Neural cell (in vitro differentiated cells): ENCODE data around the gene CRYGA. TPM values are rescaled to one million over a fixed set of nuclear protein-coding genes. Genes with fewer than 3 reads are reported as not detected.
"Not testable (repeated sequence)": the region's sequence is repeated elsewhere in the genome, so short reads cannot be mapped to it uniquely, and the experiment has no call there.

Experiments used
- H2AFZ ChIP-seq: fragments of 200-600, 300-800 bp; sonication (generic), shearing (Covaris generic); 2 replicates; pipeline ENCODE4 v1.6.0; 2014; ENCODE audit warnings: low read depth, mild to moderate bottlenecking, antibody characterized with exemption, low read length, moderate library complexity
- H3F3A ChIP-seq: fragments of 200-600 bp; shearing (Covaris generic); 2 replicates; pipeline ENCODE4 v1.6.1; 2016; ENCODE audit warnings: mild to moderate bottlenecking, moderate library complexity, mixed read lengths, antibody characterized with exemption, low read length; ENCODE audit not compliant: insufficient read depth, poor library complexity, severe bottlenecking
- H3K27ac ChIP-seq: fragments of 200-600, 300-800 bp; sonication (generic), shearing (Covaris generic); 2 replicates; pipeline ENCODE4 v1.5.1; 2014; ENCODE audit warnings: mild to moderate bottlenecking, low read length, moderate library complexity
- H3K27me3 ChIP-seq: fragments of 300-800, 200-600 bp; sonication (generic), shearing (Covaris generic); 2 replicates; pipeline ENCODE4 v1.6.0; 2014; ENCODE audit warnings: mild to moderate bottlenecking, low read depth, low read length, moderate library complexity; ENCODE audit not compliant: insufficient read depth
- H3K36me3 ChIP-seq: fragments of 300-800, 200-600 bp; sonication (generic), shearing (Covaris generic); 2 replicates; pipeline ENCODE4 v1.5.1; 2014; ENCODE audit warnings: mild to moderate bottlenecking, antibody characterized with exemption, low read length, moderate library complexity; ENCODE audit not compliant: insufficient read depth
- H3K4me2 ChIP-seq: fragments of 300-800, 200-600 bp; sonication (generic), shearing (Covaris generic); 2 replicates; pipeline ENCODE4 v1.6.0; 2014; ENCODE audit warnings: mild to moderate bottlenecking, low read length
- H3K4me3 ChIP-seq: fragments of 300-800, 200-600 bp; sonication (generic), shearing (Covaris generic); 2 replicates; pipeline ENCODE4 v1.5.1; 2014; ENCODE audit warnings: mild to moderate bottlenecking, low read length, moderate library complexity
- H3K79me2 ChIP-seq: fragments of 200-600 bp; shearing (Covaris generic); replicated peaks from 2 replicates; pipeline ENCODE4 v1.6.0; 2014; ENCODE audit warnings: mild to moderate bottlenecking, low read length, moderate library complexity; ENCODE audit not compliant: insufficient read depth
- H3K9ac ChIP-seq: fragments of 300-800, 200-600 bp; sonication (generic), shearing (Covaris generic); 2 replicates; pipeline ENCODE4 v1.6.1; 2016; ENCODE audit warnings: mild to moderate bottlenecking, low read length, mixed read lengths
- H3K9me2 ChIP-seq: fragments of 200-600 bp; shearing (Covaris generic); 2 replicates; pipeline ENCODE4 v1.6.1; 2016; ENCODE audit warnings: mild to moderate bottlenecking, low read length, mixed read lengths; ENCODE audit not compliant: insufficient read depth
- H3K9me3 ChIP-seq: fragments of 200-600, 300-800 bp; sonication (generic), shearing (Covaris generic); 2 replicates; pipeline ENCODE4 v1.6.1; 2016; ENCODE audit warnings: mild to moderate bottlenecking, mixed run types, low read length, moderate library complexity, mixed read lengths
- H4K20me1 ChIP-seq: fragments of 200-600 bp; shearing (Covaris generic); 2 replicates; pipeline ENCODE4 v1.6.1; 2016; ENCODE audit warnings: mild to moderate bottlenecking, mixed run types; ENCODE audit not compliant: insufficient read depth
- CTCF ChIP-seq: fragments of 450-650 bp; IDR thresholded peaks from 2 replicates; pipeline ENCODE4 v1.5.1; 2014; ENCODE audit warnings: antibody characterized with exemption, mild to moderate bottlenecking, moderate library complexity; ENCODE audit not compliant: poor library complexity, severe bottlenecking
- EP300 ChIP-seq: fragments of 450-650 bp; conservative IDR thresholded peaks from 2 replicates; pipeline ENCODE4 v1.6.1; 2014; ENCODE audit warnings: antibody characterized with exemption, mild to moderate bottlenecking, moderate library complexity; ENCODE audit not compliant: poor library complexity, severe bottlenecking
- EZH2 ChIP-seq: fragments of 200-600, 300-800 bp; shearing (Covaris generic), sonication (generic); IDR thresholded peaks from 2 replicates; pipeline ENCODE4 v1.6.1; 2014; ENCODE audit warnings: antibody characterized with exemption, low read length, borderline replicate concordance, mild to moderate bottlenecking; ENCODE audit not compliant: insufficient read depth, poor library complexity, severe bottlenecking
- MXI1 ChIP-seq: fragments of 450-650 bp; conservative IDR thresholded peaks from 2 replicates; pipeline ENCODE4 v1.6.1; 2014; ENCODE audit warnings: antibody characterized with exemption, mild to moderate bottlenecking; ENCODE audit not compliant: poor library complexity, severe bottlenecking
- POLR2AphosphoS5 ChIP-seq: IDR thresholded peaks from 2 replicates; pipeline ENCODE4 v1.6.1; 2012
- RAD21 ChIP-seq: fragments of 450-650 bp; conservative IDR thresholded peaks from 2 replicates; pipeline ENCODE4 v1.6.1; 2014; ENCODE audit warnings: antibody characterized with exemption, mild to moderate bottlenecking, moderate library complexity
- REST ChIP-seq: IDR thresholded peaks from 2 replicates; pipeline ENCODE4 v1.6.1; 2012; ENCODE audit warnings: borderline replicate concordance
- SMC3 ChIP-seq: fragments of 450-650 bp; conservative IDR thresholded peaks from 2 replicates; pipeline ENCODE4 v1.6.1; 2014; ENCODE audit warnings: antibody characterized with exemption, mild to moderate bottlenecking, moderate library complexity; ENCODE audit not compliant: poor library complexity
- TAF1 ChIP-seq: IDR thresholded peaks from 2 replicates; pipeline ENCODE4 v1.6.1; 2012; ENCODE audit warnings: low read depth
- polyA plus RNA-seq: library from polyadenylated mRNA; depleted of rRNA; stranded (reverse); fragments of >200 nt; gene quantifications from 2 replicates; pipeline ENCODE4 v1.2.3, GENCODE V29; 2014

Gene CRYGA
- polyA plus RNA-seq, 1 donor from 2014 or later = not detected

- Histone ChIP-seq H2AFZ (no peak overlapping the region), H3K4me2 (no peak overlapping the region), H3K27ac (no peak overlapping the region), H3K4me3 (no peak overlapping the region), H3K9ac (no peak overlapping the region), H3K36me3 (no peaks in the 10 kb centered on the region), H4K20me1 (no peaks in the 10 kb centered on the region), H3K79me2 (no peaks in the 10 kb centered on the region), H3K27me3 (no peaks in the 10 kb centered on the region), H3K9me3 (no peaks in the 10 kb centered on the region), H3K9me2 (no peaks in the 10 kb centered on the region), H3F3A (no peaks in the 10 kb centered on the region)
- TF ChIP-seq CTCF = no peak
- no peak for TF ChIP-seq MXI1
- no peak for TF ChIP-seq EP300
- TF ChIP-seq TAF1 = no peak
- TF ChIP-seq RAD21 = no peak
- no peak for TF ChIP-seq SMC3
- TF ChIP-seq REST = no peak
- no peak for TF ChIP-seq EZH2
- TF ChIP-seq POLR2AphosphoS5 = no peak
These were observed 21.0 kb downstream of the CRYGA start for GRCh38 chr2:208142240-208142924.

- Histone ChIP-seq H3K4me2 (no peak overlapping the region), H3K9me3 (no peaks in the 10 kb centered on the region), H3K9me2 (no peaks in the 10 kb centered on the region), H3K4me3 (no peak overlapping the region), H3K36me3 (no peaks in the 10 kb centered on the region), H3K27ac (no peak overlapping the region), H3K9ac (no peak overlapping the region), H2AFZ (no peak overlapping the region), H3K27me3 (no peaks in the 10 kb centered on the region), H3K79me2 (no peaks in the 10 kb centered on the region), H3F3A (no peaks in the 10 kb centered on the region), H4K20me1 (no peaks in the 10 kb centered on the region)
- TF ChIP-seq REST (no peak), MXI1 (no peak), POLR2AphosphoS5 (no peak), SMC3 (no peak), TAF1 (no peak)
These were observed 23.9 kb downstream of the CRYGA start for GRCh38 chr2:208139447-208139846.

GRCh38 chr2:208138334-208138733 is 25.1 kb downstream of the CRYGA start:
- H3K79me2 ChIP-seq, H3K4me2 ChIP-seq, H3K27ac ChIP-seq, H3K9me2 ChIP-seq, H3K4me3 ChIP-seq, H3K9ac ChIP-seq, H3K36me3 ChIP-seq, H4K20me1 ChIP-seq, H2AFZ ChIP-seq, H3K9me3 ChIP-seq, H3K27me3 ChIP-seq, H3F3A ChIP-seq: not testable (repeated sequence)
